ENCODE results near the gene SETD6. TPM values are rescaled to one million over a fixed set of nuclear protein-coding genes. Genes with fewer than 3 reads are reported as not detected.
A peak's percentile ranks its signal among the peaks of the same experiment; 100 is the strongest.

Gene SETD6
- total and polyA plus RNA-seq, 2 of the 13 experiments (the other 11 are each of a cell fraction or from before 2014, with no cell fraction given): 24.0 to 25.7 TPM

DNA sequence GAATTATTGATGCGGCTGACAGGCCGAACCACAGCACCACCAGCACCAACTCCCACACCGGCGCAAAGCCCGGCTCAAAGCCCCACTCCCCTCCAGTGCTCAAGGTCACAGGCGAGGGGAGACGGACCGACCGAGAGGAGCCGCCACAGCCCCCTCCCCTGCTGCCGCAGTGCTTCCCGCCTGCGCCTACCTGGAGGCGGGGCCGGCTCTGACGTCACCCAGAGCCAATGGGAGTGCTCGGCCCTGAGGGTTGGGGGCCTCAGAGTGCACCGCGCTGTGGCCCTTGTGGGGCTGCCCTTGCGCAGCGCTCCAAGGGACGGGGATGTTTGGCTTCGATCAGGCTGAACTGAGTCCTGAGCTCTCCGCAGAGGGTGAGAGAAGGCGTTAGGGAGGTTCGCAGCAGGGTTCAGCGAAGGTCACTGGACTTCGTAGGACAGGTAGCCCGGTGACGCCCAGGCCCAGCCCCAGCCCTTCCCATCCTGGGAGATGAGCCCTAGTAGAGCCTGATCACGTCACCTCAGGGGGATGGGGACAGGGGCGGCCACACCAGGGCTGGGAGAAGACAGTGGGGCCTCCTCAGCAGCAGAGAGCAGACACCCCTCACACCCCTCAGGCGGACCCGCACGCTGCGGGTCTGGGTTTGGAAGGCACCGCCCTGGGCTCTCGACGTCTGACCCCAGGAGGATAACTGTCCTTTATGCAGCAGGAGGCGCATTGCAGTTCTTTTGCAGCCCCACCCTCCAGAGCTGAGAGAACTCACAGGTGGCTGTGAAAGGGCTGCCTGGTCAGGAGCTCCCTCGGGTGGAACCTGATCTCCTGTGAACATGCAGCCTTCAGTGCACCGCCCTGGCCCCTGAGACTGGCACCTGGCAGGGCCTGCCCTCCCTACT is 13.8 kb upstream of the SETD6 start (continued):
- TF ChIP-seq, protein P1, sequence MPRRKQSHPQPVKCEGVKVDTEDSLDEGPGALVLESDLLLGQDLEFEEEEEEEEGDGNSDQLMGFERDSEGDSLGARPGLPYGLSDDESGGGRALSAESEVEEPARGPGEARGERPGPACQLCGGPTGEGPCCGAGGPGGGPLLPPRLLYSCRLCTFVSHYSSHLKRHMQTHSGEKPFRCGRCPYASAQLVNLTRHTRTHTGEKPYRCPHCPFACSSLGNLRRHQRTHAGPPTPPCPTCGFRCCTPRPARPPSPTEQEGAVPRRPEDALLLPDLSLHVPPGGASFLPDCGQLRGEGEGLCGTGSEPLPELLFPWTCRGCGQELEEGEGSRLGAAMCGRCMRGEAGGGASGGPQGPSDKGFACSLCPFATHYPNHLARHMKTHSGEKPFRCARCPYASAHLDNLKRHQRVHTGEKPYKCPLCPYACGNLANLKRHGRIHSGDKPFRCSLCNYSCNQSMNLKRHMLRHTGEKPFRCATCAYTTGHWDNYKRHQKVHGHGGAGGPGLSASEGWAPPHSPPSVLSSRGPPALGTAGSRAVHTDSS (CRISPR knock-in tag; conservative IDR thresholded peaks at IDR 0.05): no peak
- TF ChIP-seq ZNF24 (IDR thresholded peaks at IDR 0.05) (no peak), RARG (CRISPR knock-in tag; IDR thresholded peaks at IDR 0.05; ENCODE audit: low read depth) (no peak), SCMH1 (CRISPR knock-in tag; IDR thresholded peaks at IDR 0.05; ENCODE audit: borderline replicate concordance) (no peak), ZBTB40 (IDR thresholded peaks at IDR 0.05) (no peak), ZBTB40 (CRISPR knock-in tag; IDR thresholded peaks at IDR 0.05) (0 out of 2 replicates have a peak, but pooled peaks have one; percentile 21), ZNF337 (CRISPR knock-in tag; IDR thresholded peaks at IDR 0.05; ENCODE audit: borderline replicate concordance, low read depth) (no peak), BORCS8-MEF2B (CRISPR knock-in tag; IDR thresholded peaks at IDR 0.05) (0 out of 2 replicates have a peak, but pooled peaks have one; percentile 49), ZEB1 (IDR thresholded peaks at IDR 0.05; ENCODE audit: insufficient replicate concordance, low read depth) (peak; percentile 48), SRSF4 (IDR thresholded peaks at IDR 0.05; ENCODE audit: low read depth, low read length, poor library complexity, severe bottlenecking) (no peak), SUZ12 (IDR thresholded peaks at IDR 0.05; ENCODE audit: low read depth, low read length) (no peak), SIN3B (IDR thresholded peaks at IDR 0.05; ENCODE audit: low read length) (no peak), MIXL1 (CRISPR knock-in tag; IDR thresholded peaks at IDR 0.05) (no peak), SOX6 (IDR thresholded peaks at IDR 0.05) (no peak), SOX6 (CRISPR knock-in tag; IDR thresholded peaks at IDR 0.05) (no peak), POLR2AphosphoS5 (IDR thresholded peaks at IDR 0.05; ENCODE audit: low read depth, low read length) (no peak)
- TF ChIP-seq, protein P2, sequence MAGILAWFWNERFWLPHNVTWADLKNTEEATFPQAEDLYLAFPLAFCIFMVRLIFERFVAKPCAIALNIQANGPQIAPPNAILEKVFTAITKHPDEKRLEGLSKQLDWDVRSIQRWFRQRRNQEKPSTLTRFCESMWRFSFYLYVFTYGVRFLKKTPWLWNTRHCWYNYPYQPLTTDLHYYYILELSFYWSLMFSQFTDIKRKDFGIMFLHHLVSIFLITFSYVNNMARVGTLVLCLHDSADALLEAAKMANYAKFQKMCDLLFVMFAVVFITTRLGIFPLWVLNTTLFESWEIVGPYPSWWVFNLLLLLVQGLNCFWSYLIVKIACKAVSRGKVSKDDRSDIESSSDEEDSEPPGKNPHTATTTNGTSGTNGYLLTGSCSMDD (CRISPR knock-in tag; IDR thresholded peaks at IDR 0.05): no peak
- TF ChIP-seq, protein P3, sequence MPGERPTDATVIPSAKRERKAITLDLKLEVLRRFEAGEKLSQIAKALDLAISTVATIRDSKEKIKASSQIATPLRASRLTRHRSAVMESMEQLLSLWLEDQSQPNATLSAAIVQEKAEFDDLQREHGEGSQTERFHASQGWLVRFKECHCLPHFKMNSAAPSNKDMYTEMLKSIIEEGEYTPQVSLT (CRISPR knock-in tag; IDR thresholded peaks at IDR 0.05; ENCODE audit: borderline replicate concordance, low read depth): no peak

Measured in HepG2 (cell line).